ENCODE results near the gene PRAMEF9.
"Not testable (repeated sequence)": the region's sequence is repeated elsewhere in the genome, so short reads cannot be mapped to it uniquely, and the experiment has no call there.

PRAMEF9 gene

DNA sequence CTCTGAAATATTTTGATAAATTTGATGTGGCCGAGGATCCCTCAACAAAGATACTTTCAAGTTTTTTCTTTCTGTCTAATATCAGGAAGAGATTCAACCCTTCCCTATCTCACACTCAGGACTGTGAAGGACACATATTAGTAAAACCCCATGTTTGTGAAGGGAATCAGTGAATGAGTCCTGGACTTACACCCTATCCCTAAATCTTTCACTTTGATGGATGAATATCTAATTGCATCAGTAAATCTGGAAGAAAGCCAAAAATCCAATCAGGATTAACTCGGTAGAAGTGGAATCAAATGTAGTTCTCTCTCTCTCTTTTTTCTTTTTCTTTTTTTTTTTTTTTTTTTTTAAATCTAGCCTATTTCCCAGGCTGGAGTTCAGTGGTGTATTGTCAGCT lies at the start of gene PRAMEF9:
Gene PRAMEF9, plus strand, starts transcription at position 301 of the 400 bp plus-strand sequence. CDS start 3,433 bp downstream, outside the sequence.
- not testable (repeated sequence) for DNase-seq

DNA sequence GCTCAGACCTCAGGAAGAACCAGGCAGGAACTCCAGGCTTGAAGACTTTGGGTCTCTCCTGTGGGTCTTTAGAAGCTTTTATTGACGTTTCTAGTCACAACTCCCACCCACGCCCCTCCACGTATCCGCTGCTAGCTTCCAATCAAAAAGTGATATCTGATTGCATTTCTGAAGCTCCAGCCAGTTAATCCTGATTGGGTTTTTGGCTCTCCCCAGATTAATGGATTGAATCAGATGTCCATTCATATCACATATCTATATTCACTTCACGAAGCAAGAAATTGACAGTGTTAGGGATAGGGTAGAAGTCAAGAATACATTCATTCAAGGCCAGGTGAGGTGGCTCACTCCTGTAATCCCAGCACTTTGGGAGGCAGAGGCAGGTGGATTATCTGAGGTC lies 15.7 kb upstream of the PRAMEF9 start, which contains the start of gene PRAMEF26:
Gene PRAMEF26, minus strand, starts transcription at position 101 of the 400 bp plus-strand sequence. CDS start 2,914 bp downstream, outside the sequence.
- not testable (repeated sequence) for DNase-seq

DNA sequence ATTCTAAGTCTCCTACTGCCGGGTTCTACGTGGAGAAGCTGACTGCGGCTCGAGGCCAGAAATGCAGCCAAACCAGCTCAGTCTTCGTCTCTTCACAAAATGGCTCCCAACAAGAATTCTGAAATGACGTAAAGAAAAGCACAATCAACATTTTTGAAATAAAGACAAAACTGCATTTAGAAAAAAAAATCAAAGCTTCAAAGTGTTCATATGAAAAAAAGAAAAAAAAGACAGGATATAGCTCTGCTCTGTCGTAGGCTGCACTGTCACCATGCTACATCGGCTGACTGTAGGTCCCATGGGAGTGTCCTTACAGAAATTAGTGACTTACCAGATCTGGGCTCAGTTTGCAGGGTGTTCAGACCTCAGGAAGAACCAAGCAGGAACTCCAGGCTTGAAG lies 6.1 kb upstream of the PRAMEF9 start, which contains the start of gene HNRNPCL4:
Gene HNRNPCL4, minus strand, starts transcription at position 101 of the 400 bp plus-strand sequence. CDS start 164 bp downstream, outside the sequence.
- DNase-seq: not testable (repeated sequence)

DNA sequence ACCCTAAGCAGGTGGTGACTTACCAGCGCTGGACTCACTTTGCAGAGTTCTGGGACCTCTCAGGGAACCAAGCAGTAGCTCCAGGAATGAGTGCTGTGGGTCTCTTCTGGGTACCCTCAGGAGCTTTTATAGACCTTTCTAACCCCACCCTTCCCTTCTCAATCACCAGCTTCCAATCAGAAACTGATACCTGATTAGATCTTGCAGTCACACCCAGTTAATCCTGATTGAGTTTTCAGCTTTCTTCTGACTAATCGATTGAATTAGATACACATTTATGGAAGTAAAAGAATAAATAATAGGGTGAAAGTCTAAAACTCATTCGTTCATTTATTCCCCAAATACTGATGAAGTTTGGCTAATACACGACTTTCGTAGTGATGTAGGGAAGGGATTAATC lies 29.7 kb downstream of the PRAMEF9 start, which contains the start of gene PRAMEF13:
Gene PRAMEF13, minus strand, starts transcription at position 101 of the 400 bp plus-strand sequence. CDS start 1,820 bp downstream, outside the sequence.
- not testable (repeated sequence) for DNase-seq

- DNase-seq: not testable (repeated sequence)
These were observed 37.1 kb downstream of the PRAMEF9 start for GRCh38 chr1:13208712-13209111.

DNA sequence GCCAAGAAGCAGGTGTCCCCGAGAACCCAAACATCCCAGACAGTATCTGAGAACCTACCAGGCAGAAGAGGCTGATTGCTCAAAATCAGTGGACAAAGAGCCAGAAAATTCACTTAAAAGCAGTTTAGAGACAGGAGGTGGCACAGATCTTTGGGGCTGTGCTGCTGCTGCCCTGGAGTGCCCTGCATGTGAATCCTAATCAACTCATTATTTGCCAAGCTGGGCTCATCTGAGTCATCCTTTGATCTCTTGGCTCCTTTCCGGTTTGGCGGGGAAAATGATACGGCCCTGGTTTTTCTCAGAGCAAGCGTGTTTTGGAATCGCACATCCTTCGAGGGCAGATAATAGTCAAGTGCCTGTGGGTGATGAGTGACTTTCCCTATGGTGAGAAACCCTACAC lies 45.0 kb downstream of the PRAMEF9 start:
- not testable (repeated sequence) for DNase-seq

DNA sequence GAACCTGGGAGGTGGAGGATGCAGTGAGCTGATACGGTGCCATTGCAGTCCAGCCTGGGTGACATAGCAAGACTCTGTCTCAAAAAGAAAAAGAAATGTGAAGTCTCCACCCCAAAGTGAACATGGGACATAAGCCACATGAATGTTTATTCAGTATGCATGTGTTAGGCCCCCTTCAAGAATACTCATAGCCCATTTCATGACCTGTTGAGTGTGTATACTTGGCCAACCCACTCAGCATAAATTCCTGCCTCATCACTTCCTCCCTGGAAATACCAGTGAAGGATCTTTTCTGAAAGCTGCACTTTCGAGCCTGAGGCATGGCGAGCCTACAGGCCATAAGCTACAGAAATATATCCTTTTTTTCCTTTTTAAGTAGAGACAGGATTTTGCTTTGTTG lies 47.6 kb downstream of the PRAMEF9 start:
- DNase-seq: not testable (repeated sequence)

DNA sequence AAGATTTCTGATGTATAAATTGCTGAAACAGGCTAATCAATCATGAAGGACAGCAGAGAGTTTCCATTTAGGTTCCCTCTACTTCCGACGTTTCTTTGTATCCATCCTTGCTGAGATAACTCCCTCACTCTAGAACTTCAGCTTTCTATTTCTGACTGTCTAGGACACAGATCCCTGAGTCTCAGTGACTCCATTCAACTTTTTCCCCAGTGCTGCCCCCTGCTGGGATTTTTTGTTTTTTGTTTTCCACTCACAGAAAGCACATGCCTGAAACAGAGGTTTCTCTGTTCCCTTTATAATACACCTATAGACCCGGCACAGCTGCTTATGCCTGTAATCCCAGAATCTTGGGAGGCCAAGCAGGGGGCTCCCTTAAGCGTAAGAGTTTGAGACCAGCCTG lies 51.1 kb downstream of the PRAMEF9 start:
- DNase-seq: not testable (repeated sequence)

DNA sequence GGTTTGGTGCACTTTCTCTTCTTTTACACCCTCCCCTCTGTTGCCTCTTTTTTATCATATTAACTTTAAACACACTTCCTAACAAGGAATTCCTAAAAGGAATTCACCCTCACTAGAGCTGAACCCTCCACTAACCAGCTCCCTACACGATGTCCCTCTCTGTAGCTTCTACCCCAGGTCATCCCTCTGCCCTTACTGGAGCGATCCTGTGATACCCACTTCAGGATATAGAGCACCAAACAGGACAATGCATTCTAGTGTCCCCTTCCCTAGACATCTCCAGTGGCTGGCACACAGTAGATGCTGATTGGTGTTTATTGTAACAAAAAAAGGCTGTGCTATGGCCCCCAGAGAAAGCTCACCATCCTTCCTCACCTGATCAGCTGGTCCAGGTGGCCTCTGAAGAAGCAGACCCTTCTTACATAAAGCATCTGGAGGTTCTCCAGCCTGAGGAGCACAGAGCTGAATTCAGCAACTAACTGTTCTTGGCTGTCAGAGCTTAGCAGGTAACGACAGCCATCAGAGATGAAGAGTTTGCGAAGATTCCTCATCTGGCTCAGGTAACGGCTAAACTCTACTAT lies 52.9 kb downstream of the PRAMEF9 start:
- no peak for DNase-seq

DNA sequence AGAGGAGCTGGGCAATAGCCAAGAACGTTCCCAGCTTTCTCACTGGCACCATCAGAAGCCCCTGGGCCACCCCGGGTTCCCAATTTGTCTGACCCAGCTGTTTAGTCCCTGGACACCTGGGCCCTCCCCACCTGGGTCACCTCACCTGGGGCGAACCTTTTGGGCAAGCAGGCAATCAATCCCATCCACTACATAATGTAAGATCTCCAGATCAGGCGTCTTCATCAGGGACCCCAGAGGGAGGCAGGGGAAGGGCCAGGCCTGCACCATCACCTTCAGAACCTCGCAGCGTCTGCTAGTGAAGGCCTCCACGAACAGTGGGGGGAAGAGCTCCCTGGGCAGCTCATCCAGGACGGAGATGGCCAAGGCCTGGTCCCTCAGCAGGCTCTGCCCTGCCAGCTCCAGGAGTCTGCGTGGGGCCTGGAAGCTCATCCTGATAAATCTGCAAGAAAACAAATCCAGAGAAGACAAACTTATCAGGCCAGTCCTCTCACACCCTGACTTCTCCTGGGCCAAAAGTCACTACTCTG lies 54.1 kb downstream of the PRAMEF9 start, which contains the start of gene PRAMEF18:
Gene PRAMEF18, minus strand, starts transcription at position 480 of the 530 bp plus-strand sequence. Its CDS starts 48 bp downstream, at position 432.
- DNase-seq: not testable (repeated sequence)

DNA sequence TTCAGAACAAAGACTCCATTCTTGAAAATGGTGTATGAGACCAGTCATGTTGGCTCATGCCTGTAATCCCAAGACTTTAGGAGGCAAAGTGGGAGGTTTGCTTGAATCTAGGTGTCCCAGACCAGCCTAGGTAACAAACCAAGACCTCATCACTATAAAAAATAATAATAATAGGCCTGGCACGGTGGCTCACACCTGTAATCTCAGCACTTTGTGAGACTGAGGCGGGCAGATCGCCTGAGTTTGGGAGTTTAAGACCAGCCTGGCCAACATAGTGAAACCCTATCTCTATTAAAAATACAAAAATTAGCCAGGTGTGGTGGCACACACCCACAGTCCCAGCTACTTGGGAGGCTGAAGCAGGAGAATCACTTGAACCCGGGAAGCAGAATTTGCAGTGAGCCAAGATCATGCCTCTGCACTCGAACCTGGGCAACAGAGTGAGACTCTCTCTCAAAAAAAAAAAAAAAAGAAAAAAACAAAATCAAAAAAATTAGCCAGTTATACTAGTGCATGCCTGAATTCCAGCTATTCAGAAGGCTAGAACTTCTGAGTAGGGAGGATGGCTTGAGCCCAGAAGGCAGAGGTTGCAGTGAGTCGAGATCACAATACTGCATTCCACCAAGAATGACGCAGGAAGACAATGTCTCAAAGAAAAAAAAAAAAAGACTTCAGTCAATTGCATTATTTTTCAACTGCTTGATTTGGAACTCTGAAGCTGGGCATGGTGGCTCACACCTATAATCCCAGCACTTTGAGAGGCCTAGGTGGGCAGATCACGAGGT lies 55.8 kb downstream of the PRAMEF9 start:
- DNase-seq: not testable (repeated sequence)

DNA sequence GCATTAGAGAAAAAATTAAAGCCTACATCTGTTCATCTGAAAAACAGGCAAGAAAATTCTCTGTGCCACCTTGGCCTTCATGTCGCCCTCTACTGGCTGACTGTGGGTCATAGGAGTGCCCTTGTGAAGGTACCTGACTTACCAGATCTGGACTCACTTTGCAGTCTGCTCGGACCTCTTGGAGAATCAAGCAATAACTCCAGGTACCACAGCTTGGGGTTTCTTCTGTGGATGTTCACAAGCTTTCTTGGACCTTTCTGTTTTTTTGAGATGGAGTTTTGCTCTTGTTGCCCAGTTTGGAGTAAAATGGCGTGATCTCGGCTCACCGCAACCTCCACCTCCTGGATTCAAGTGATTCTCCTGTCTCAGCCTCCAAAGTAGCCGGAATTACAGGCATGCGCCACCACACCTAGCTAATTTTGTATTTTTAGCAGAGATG lies 56.7 kb downstream of the PRAMEF9 start:
- peak; percentile 76 for DNase-seq

Data from hematopoietic multipotent progenitor cell treated with erythropoietin and hydrocortisone succinate and interleukin-3 and kit ligand, for 4 days (in vitro differentiated cells).